SK-N-MC (cell line): ENCODE data around the gene MAEA.
"Not testable (repeated sequence)": the region's sequence is repeated elsewhere in the genome, so short reads cannot be mapped to it uniquely, and the experiment has no call there.

Source experiments
- DNase-seq: peaks from one replicate; pipeline ENCODE4 v3.0.0-alpha.2; 2011; ENCODE audit warnings: low read depth, low spot score
- H3K27ac ChIP-seq: fragments of 200-600 bp; sonication (generic); 2 replicates; pipeline ENCODE4 v1.5.1; 2016; ENCODE audit warnings: mixed run types
- H3K36me3 ChIP-seq: fragments of 200-600 bp; sonication (generic); 2 replicates; pipeline ENCODE4 v1.6.1; 2017; ENCODE audit warnings: antibody characterized with exemption, low read length, mixed read lengths; ENCODE audit not compliant: insufficient read depth
- H3K4me3 ChIP-seq: fragments of 200-600 bp; sonication (generic); 2 replicates; pipeline ENCODE4 v1.5.1; 2016
- H3K9ac ChIP-seq: fragments of 200-600 bp; sonication (generic); 2 replicates; pipeline ENCODE4 v1.8.0; 2017; ENCODE audit warnings: mixed run types, mixed read lengths; ENCODE audit not compliant: insufficient read length
- H3K9me3 ChIP-seq: fragments of 200-600 bp; sonication (generic); 2 replicates; pipeline ENCODE4 v1.6.1; 2017; ENCODE audit warnings: low read depth, mild to moderate bottlenecking, antibody characterized with exemption, low read length, moderate library complexity, mixed read lengths
- EZH2 ChIP-seq: fragments of 200-600 bp; sonication (generic); IDR thresholded peaks from one replicate; pipeline ENCODE4 v1.6.1; 2017; ENCODE audit warnings: antibody characterized with exemption
- FOXP2 ChIP-seq: optimal IDR thresholded peaks from 2 replicates; pipeline ENCODE3; 2011; ENCODE audit warnings: mild to moderate bottlenecking, moderate library complexity; ENCODE audit not compliant: insufficient read depth; ENCODE audit errors: extremely low read length, control extremely low read depth
- POLR2AphosphoS5 ChIP-seq: IDR thresholded peaks from 2 replicates; pipeline ENCODE4 v1.6.1; 2012; ENCODE audit warnings: mild to moderate bottlenecking, low read depth, low read length, borderline replicate concordance

MAEA gene

DNA sequence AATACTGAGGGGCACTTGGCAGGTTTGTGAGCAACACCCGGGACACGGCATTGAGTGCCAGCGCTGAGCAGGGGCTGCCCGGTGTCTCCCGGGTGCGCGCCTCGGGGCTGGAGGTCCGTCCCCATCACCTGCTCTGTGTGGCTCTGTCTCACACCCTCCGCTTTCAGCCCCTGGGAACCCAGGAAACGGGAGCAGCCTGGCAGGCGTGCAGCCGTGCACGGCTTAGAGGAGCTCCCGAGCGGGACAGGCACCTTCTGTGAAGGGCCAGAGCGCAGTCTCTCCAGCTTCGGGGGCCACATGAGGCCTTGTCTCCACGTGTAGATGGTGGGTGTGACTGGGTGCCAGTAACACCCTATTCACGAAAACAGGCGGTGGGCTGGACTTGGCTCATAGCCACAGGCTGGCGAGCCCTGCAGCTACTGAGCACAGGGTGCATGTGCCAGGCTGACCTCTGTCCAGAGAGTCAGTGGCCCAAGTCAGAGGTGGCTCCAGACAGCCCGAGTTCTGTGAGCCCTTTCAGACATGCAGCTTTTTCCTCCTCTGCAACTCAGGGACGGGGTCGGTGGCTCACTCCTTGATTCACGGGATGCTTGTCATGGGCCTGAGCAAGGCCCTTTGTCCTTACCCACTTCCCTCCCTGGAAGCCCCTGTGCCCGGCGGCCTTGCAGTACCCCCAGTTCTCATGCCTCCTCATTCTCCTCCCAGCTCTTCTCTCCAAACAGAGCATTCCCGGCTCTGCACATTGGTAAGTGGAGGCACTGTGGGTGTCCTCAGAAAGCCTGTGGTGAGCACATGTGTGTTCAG is 80.8 kb downstream of the MAEA start:
- Histone ChIP-seq H3K27ac (no peak overlapping the region), H3K9me3 (no peaks in the 10 kb centered on the region), H3K4me3 (no peak overlapping the region), H3K9ac (no peak overlapping the region), H3K36me3 (no peaks in the 10 kb centered on the region)
- TF ChIP-seq POLR2AphosphoS5 (no peak), FOXP2 (no peak), EZH2 (no peak)
- no peak for DNase-seq

- Histone ChIP-seq H3K36me3 (no peaks in the 10 kb centered on the region), H3K9me3 (no peaks in the 10 kb centered on the region), H3K9ac (no peak overlapping the region), H3K27ac (no peak overlapping the region), H3K4me3 (no peak overlapping the region)
- no peak for DNase-seq
- no peak for TF ChIP-seq EZH2
- TF ChIP-seq POLR2AphosphoS5 = no peak
Measured at GRCh38 chr4:1371176-1372165, 81.8 kb downstream of the MAEA start.

GRCh38 chr4:1372576-1372975 is 82.9 kb downstream of the MAEA start:
- H3K4me3 ChIP-seq, H3K9ac ChIP-seq, DNase-seq, H3K27ac ChIP-seq, H3K36me3 ChIP-seq, H3K9me3 ChIP-seq: not testable (repeated sequence)

GRCh38 chr4:1373892-1374705 is 84.4 kb downstream of the MAEA start:
- DNase-seq = no peak
- Histone ChIP-seq H3K4me3 (no peak overlapping the region), H3K9me3 (no peaks in the 10 kb centered on the region), H3K36me3 (no peaks in the 10 kb centered on the region), H3K27ac (no peak overlapping the region), H3K9ac (no peak overlapping the region)
- TF ChIP-seq FOXP2 = no peak
- TF ChIP-seq EZH2 = no peak
- no peak for TF ChIP-seq POLR2AphosphoS5

DNA sequence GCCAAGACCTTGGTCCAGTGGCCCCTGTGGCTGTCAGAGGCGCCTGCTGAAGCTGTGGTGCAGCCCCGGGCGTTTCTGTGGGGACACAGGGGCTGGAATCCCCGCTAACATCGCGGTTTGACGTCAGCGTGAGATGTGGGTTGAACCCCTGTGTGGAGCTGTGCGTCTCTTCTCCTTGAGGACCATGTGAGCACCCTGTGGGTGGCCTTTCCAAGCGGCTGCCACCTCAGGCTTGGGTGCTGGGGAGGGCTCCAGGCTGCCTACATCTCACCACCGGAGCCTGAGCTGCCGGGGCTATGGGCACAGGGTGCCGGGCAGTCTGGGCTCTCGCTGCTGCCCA is 85.0 kb downstream of the MAEA start:
- no peak for TF ChIP-seq POLR2AphosphoS5
- no peak for TF ChIP-seq EZH2
- TF ChIP-seq FOXP2 = no peak

DNA sequence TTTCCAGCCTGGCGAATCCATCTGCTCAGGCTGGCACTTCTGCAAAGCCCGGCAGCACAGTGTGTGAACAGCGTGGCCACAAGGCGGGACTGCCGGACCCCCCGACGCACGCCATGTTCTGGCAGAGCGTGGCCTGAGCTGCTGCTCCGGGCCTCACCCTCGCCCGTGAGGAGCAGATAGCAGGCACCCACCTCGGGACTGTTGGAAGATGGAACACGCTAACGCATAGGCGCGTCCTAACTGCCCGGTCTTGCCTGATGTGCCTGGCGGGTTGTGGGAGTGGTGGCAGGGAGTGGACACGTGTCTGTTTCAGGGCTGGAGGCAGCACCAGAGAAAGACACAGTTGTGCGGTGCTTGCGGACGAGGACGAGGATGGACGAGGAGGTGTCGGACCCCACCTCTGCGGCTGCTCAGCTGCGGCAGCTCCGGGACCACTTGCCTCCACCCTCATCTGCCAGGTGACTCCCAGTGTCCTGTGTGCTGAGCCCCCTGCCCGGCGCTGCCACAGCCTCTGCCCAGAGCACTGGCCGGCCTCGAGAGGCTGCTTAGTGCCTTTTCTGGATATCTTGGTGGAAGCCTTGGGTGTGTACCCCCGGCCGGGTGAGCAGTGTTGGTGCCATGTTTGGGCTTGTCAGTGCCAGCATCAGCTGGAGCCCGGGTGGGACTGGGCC is 85.5 kb downstream of the MAEA start:
- Histone ChIP-seq H3K9me3 (no peaks in the 10 kb centered on the region), H3K9ac (no peak overlapping the region), H3K27ac (no peak overlapping the region), H3K36me3 (no peaks in the 10 kb centered on the region), H3K4me3 (no peak overlapping the region)
- TF ChIP-seq EZH2 (no peak), POLR2AphosphoS5 (no peak), FOXP2 (no peak)
- no peak for DNase-seq

More for the DNA sequence above, 85.0 kb downstream of the MAEA start:
- Histone ChIP-seq H3K36me3 (no peaks in the 10 kb centered on the region), H3K9me3 (no peaks in the 10 kb centered on the region), H3K4me3 (no peak overlapping the region), H3K27ac (no peak overlapping the region), H3K9ac (no peak overlapping the region)
- DNase-seq = no peak

DNA sequence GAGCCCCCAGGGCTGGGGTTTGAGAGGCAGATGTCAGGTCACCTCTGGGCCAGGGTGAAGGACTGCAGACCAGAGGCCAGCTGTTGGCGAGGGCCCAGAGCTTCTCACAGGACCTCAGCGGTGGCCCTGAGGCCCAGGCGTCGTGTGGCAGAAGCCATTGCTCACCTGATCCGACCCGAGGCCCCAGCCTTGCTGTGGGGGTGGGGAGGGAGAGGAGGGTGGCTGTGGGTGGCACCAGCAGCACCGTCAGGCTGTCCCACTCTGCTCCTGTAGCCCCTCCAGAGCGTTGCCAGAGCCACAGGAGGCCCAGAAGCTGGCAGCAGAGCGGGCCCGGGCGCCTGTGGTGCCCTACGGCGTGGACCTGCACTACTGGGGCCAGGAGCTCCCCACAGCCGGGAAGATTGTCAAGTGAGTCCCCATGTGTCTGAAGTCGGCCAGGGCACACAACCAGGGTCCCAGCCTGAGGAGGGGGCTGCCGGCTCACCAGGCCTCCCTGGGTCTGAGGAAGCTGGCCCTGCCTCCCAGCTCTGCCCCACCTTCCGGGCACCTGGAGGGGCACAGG is 86.2 kb downstream of the MAEA start:
- Histone ChIP-seq H3K4me3 (no peak overlapping the region), H3K9me3 (no peaks in the 10 kb centered on the region), H3K27ac (no peak overlapping the region), H3K36me3 (no peaks in the 10 kb centered on the region), H3K9ac (no peak overlapping the region)
- DNase-seq = no peak
- TF ChIP-seq POLR2AphosphoS5 = no peak
- TF ChIP-seq FOXP2 = no peak

- Histone ChIP-seq H3K9ac (no peak overlapping the region), H3K27ac (no peak overlapping the region), H3K9me3 (no peaks in the 10 kb centered on the region), H3K4me3 (no peak overlapping the region), H3K36me3 (no peaks in the 10 kb centered on the region)
- TF ChIP-seq POLR2AphosphoS5 (no peak), EZH2 (no peak), FOXP2 (no peak)
- DNase-seq = no peak
Measured at GRCh38 chr4:1376391-1376840, 86.7 kb downstream of the MAEA start.
